Mesothelial cell of epicardium (in vitro differentiated cells): ENCODE results near the gene BSX. TPM values are rescaled to one million over a fixed set of nuclear protein-coding genes. Genes with fewer than 3 reads are reported as not detected.

Experiments used
- DNase-seq, 2 experiments: peaks; one replicate each; pipeline ENCODE4 v3.0.0; 2021; ENCODE audit warnings: low spot score in 2 of 2; ENCODE audit not compliant: unreplicated experiment in 2 of 2
- H3K27ac Mint-ChIP-seq: 2 replicates; pipeline ENCODE4 v1.8.0; 2021; ENCODE audit warnings: mixed read lengths
- H3K27me3 Mint-ChIP-seq: 2 replicates; pipeline ENCODE4 v1.8.0; 2021; ENCODE audit warnings: low read depth, mixed read lengths
- H3K36me3 Mint-ChIP-seq: 2 replicates; pipeline ENCODE4 v1.8.0; 2021; ENCODE audit warnings: mixed read lengths
- H3K4me1 Mint-ChIP-seq: 2 replicates; pipeline ENCODE4 v1.8.0; 2021; ENCODE audit warnings: mixed read lengths
- H3K4me3 Mint-ChIP-seq: 2 replicates; pipeline ENCODE4 v1.8.0; 2021; ENCODE audit warnings: mild to moderate bottlenecking, moderate library complexity, mixed read lengths
- H3K9me3 Mint-ChIP-seq: 2 replicates; pipeline ENCODE4 v1.8.0; 2021; ENCODE audit warnings: mixed read lengths
- total RNA-seq: library from RNA; stranded (reverse); gene quantifications from 3 replicates; pipeline ENCODE4 v1.2.1, GENCODE V29; 2021
- TF ChIP-seq, protein P1 (sequence below): fragments of 200-600 bp; sonication (generic); IDR thresholded peaks from one replicate; pipeline ENCODE4 v1.5.0; 2021; ENCODE audit warnings: antibody characterized with exemption; ENCODE audit not compliant: unreplicated experiment

BSX gene
- total RNA-seq, 1 donor from 2014 or later = not detected

DNA sequence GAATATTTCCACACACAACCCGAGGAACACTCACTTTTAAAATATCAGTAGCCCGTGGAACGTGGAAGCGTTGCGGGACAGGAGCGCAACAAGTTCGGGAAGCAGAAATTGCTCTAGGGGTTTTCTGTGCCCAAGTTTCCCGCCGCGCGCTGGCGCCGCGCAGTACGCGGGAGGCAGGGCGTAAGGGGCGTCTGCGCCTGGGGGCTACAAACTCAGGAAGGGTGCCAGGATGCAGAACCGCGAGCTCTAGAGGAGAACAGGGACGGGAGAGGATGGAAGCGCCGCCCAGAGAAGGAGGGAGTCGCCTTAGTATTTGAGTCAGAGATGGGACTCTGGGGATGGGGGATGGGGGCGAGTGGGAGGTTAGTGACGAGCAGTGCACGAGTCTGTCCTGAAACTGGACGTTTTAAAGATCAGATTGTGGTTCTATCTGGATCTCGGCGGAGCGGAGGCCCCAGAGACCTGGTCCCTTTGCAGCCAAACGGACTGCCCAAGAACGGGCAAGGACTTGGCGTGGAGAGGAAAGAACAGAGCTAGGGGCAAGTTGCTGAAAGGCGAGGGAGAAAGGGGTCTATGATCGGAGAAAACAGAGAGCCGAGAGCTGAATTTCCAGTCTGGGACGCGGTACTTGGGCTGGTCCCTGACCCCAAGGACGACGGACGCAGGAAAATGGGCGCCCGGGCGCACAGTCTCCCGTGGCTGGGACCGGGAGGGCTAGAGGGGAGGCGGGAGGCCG lies 4.7 kb downstream of the BSX start:
- H3K36me3 Mint-ChIP-seq = peaks cover 3% of the 10 kb centered on the region
- peak overlapping the region; percentile 60 for H3K4me3 Mint-ChIP-seq
- TF ChIP-seq, protein P1, sequence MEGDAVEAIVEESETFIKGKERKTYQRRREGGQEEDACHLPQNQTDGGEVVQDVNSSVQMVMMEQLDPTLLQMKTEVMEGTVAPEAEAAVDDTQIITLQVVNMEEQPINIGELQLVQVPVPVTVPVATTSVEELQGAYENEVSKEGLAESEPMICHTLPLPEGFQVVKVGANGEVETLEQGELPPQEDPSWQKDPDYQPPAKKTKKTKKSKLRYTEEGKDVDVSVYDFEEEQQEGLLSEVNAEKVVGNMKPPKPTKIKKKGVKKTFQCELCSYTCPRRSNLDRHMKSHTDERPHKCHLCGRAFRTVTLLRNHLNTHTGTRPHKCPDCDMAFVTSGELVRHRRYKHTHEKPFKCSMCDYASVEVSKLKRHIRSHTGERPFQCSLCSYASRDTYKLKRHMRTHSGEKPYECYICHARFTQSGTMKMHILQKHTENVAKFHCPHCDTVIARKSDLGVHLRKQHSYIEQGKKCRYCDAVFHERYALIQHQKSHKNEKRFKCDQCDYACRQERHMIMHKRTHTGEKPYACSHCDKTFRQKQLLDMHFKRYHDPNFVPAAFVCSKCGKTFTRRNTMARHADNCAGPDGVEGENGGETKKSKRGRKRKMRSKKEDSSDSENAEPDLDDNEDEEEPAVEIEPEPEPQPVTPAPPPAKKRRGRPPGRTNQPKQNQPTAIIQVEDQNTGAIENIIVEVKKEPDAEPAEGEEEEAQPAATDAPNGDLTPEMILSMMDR = no peak
- H3K9me3 Mint-ChIP-seq = no peaks in the 10 kb centered on the region
- DNase-seq = peak in 1 of 2 experiments; percentile 42
- H3K4me1 Mint-ChIP-seq = peaks cover 16% of the 10 kb centered on the region
- no peak overlapping the region for H3K27ac Mint-ChIP-seq
- peaks cover 98% of the 10 kb centered on the region for H3K27me3 Mint-ChIP-seq

GRCh38 chr11:122976061-122976733 lies 5.4 kb downstream of the BSX start:
- DNase-seq = no peak
- Mint-ChIP-seq H3K36me3 (peaks cover 3% of the 10 kb centered on the region), H3K4me1 (peaks cover 16% of the 10 kb centered on the region), H3K4me3 (no peak overlapping the region), H3K27ac (no peak overlapping the region), H3K9me3 (no peaks in the 10 kb centered on the region), H3K27me3 (peaks cover 97% of the 10 kb centered on the region)
- TF ChIP-seq, protein P1 = no peak

DNA sequence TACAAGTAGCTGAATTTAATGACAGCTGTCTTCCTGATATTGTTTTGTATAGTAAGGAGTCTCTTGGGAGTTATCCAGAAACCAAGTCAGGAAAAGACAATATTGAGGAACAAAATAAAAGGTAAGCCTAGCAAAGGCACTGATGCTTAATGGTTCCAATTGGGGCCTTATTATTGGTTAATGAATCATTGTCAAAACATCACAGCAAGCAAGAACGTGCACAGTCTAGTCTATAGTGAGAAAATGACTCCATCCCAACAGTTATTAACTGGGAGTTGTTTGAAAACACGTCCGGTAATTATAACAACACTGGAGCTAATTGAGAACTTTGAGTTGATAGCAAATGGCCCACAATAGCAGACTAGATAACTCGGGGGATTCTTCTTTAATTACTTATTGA lies 17.7 kb downstream of the BSX start:
- Mint-ChIP-seq H3K36me3 (no peaks in the 10 kb centered on the region), H3K27ac (no peak overlapping the region), H3K4me1 (no peaks in the 10 kb centered on the region), H3K4me3 (no peak overlapping the region), H3K27me3 (peaks cover 71% of the 10 kb centered on the region), H3K9me3 (peaks cover 4% of the 10 kb centered on the region)
- TF ChIP-seq, protein P1 = no peak
- no peak for DNase-seq

- no peaks in the 10 kb centered on the region for H3K9me3 Mint-ChIP-seq
- no peak overlapping the region for H3K4me3 Mint-ChIP-seq
- H3K4me1 Mint-ChIP-seq = no peaks in the 10 kb centered on the region
- H3K27ac Mint-ChIP-seq = no peak overlapping the region
- no peaks in the 10 kb centered on the region for H3K36me3 Mint-ChIP-seq
- TF ChIP-seq, protein P1 = no peak
- H3K27me3 Mint-ChIP-seq = peaks cover 5% of the 10 kb centered on the region
- no peak for DNase-seq
Measured at GRCh38 chr11:122954455-122954854, 27.2 kb downstream of the BSX start.

GRCh38 chr11:122951211-122951610 lies 30.4 kb downstream of the BSX start:
- H3K4me1 Mint-ChIP-seq = no peaks in the 10 kb centered on the region
- TF ChIP-seq, protein P1 = no peak
- peaks cover 8% of the 10 kb centered on the region for H3K36me3 Mint-ChIP-seq
- no peaks in the 10 kb centered on the region for H3K9me3 Mint-ChIP-seq
- no peak overlapping the region for H3K4me3 Mint-ChIP-seq
- no peak overlapping the region for H3K27ac Mint-ChIP-seq
- H3K27me3 Mint-ChIP-seq = peaks cover 5% of the 10 kb centered on the region
- DNase-seq = no peak
